ENCODE measurements around the gene ASTN2.
"Not testable (repeated sequence)": the region's sequence is repeated elsewhere in the genome, so short reads cannot be mapped to it uniquely, and the experiment has no call there.

Gene ASTN2

GRCh38 chr9:116901260-116901659 lies 513.6 kb downstream of the ASTN2 start:
- no peak for DNase-seq

DNA sequence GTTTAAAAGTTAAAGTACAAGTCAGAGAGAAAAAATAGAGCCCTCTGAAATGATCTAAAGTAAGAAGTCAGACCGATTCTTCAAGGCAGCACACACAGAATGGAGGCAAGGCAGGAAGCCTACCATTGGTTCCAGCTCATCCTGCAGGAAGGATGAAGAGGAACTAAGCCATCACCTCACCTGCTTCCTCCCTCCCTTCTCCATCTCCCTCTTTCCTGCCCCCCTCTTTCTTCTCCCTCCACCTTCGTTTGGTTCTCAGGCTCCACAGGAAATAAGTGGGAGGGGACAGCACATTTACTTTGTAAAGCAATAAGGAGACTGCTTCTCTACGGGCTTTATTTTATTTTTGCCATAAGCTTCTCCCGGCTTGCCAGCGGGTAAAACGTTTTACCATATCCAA lies 514.3 kb downstream of the ASTN2 start:
- DNase-seq: no peak

- no peak for DNase-seq
Observed at GRCh38 chr9:116900007-116900367, 514.9 kb downstream of the ASTN2 start.

GRCh38 chr9:116899337-116900006 lies 515.4 kb downstream of the ASTN2 start:
- DNase-seq: no peak

- not testable (repeated sequence) for DNase-seq
Observed at GRCh38 chr9:116898131-116898530, 516.7 kb downstream of the ASTN2 start.

- no peak for DNase-seq
Observed at GRCh38 chr9:116897201-116897600, 517.7 kb downstream of the ASTN2 start.

DNA sequence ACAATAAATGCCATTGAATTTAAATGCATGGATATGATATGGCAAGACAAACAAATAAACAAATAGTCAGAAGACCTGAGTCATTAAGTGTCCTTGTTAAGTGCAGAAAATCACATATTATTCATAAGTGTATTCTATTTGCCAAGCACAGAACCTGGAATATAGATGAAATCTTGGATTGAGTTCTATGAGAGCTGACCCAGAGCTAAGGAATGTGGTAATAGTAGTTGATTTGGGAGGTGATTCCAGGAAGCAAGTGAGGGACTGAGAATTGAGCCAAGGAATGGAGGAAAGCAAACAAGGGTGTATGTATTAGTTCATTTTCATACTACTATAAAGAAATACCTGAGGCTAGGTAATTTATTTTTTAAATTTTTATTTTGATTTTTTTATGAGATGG lies 518.9 kb downstream of the ASTN2 start:
- no peak for DNase-seq

GRCh38 chr9:116891424-116891823 lies 523.4 kb downstream of the ASTN2 start:
- DNase-seq: no peak

- not testable (repeated sequence) for DNase-seq
Observed at GRCh38 chr9:116888476-116888875, 526.4 kb downstream of the ASTN2 start.

DNA sequence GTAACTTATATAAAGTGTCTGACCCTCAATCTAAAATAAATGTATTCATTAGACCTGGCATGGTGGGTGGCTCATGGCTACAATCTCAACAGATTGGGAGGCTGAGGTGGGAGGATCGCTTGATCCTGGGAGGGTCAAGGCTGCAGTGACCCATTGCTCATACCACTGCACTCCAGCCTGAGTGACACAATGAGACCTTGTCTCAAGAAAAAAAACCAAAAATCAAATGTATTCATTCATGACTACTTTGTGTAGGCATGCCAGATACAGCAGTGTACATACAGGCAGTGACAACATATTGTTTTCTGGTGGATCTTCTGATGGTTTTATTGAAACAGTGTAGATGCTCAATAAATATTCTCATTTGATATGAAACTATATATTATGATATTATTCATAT lies 526.8 kb downstream of the ASTN2 start:
- DNase-seq: no peak

DNA sequence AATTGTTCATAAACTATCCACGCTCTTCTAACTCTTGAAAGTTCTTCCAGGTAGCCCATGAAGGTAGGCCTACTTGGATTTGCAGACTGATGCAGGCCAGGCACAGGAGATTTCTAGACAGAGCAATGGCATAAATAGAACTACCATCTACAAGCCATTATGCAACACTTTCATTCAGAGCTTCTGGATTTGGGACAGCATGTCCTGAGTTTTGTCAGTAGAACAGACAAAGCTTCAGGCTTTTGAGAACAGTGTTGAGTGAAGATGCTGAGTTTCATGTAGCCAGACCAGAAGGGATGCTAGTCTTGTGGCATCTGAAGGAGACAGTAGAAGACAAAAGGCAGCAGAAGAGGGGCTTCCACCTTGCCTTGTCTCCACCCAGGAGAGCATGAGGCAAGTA lies 531.2 kb downstream of the ASTN2 start:
- DNase-seq: no peak

GRCh38 chr9:116877072-116877471 lies 537.8 kb downstream of the ASTN2 start:
- DNase-seq: no peak

DNA sequence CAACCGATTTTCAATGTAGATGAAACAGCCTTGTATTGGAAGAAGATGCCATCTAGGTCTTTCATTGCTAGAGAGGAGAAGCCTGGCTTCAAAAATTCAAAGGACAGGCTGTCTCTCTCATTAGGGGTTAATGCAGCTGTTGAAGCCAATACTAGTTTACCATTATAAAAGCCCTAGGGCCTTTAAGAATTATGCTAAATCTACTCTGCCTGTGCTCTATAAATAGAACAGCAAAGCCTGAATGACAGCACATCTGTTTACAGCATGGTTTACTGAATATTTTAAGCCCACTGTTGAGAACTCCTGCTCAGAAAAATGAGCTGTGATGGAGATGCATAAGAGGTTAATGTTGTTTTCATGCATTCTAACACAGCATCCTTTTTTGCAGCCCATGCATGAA lies 539.3 kb downstream of the ASTN2 start:
- no peak for DNase-seq

GRCh38 chr9:116873937-116874914 lies 540.6 kb downstream of the ASTN2 start:
- DNase-seq: no peak

DNA sequence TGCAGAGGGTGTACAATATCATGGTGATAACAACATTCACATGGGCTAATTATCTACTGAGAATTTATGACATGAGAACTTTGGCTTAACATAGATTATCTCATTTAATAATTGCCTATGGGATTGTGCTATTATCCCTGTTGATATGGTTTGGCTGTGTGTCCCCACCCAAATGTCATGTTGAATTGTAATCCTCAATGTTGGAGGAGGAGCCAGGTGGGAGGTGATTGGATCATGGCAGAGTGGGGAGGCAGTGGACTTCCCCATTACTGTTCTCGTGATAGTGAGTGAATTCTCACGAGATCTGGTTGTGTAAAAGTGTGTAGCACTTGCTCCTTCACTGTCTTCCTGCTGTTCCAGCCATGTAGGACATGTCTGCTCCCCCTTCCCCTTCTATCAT lies 541.4 kb downstream of the ASTN2 start:
- no peak for DNase-seq

- DNase-seq: no peak
Observed at GRCh38 chr9:116870566-116870965, 544.3 kb downstream of the ASTN2 start.

- no peak for DNase-seq
Observed at GRCh38 chr9:116868201-116868600, 546.7 kb downstream of the ASTN2 start.

DNA sequence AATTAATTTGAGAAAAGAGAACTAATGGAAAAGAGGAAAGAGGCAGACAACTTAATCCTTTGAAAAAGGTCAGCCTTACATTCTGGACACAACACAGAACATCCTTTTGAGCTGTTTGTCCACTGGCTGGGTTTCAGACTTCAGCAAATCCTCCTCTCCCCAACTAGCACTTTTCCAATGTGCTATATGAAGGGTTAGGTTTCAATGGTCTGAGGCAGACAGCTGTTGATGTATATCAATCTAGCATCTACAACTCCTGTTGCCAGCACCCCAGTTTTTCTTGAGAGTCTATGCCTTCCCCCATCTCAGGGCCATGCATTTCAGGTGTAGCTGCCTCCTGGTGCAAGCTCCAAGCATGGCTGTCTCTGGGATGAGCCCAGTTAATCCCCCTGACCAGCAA lies 553.5 kb downstream of the ASTN2 start:
- no peak for DNase-seq

GRCh38 chr9:116860509-116861120 lies 554.2 kb downstream of the ASTN2 start:
- peak in 1 of 5 donors; percentile 1 for DNase-seq

- no peak for DNase-seq
Observed at GRCh38 chr9:116859763-116860162, 555.1 kb downstream of the ASTN2 start.

GRCh38 chr9:116857321-116857720 lies 557.5 kb downstream of the ASTN2 start:
- no peak for DNase-seq

- DNase-seq: no peak
Observed at GRCh38 chr9:116855881-116856662, 558.8 kb downstream of the ASTN2 start.

- no peak for DNase-seq
Observed at GRCh38 chr9:116849721-116850120, 565.1 kb downstream of the ASTN2 start.

Data from T-helper 1 cell (primary cell).